NT2/D1 (cell line): Measurements from ENCODE around the gene RPL13.

ENCODE experiments used
- YY1 ChIP-seq: IDR thresholded peaks from 2 replicates; pipeline ENCODE4 v1.6.1; 2011; ENCODE audit not compliant: insufficient read length, insufficient read depth
- ZNF274 ChIP-seq: IDR thresholded peaks from 2 replicates; pipeline ENCODE4 v1.6.1; 2011; ENCODE audit warnings: mild to moderate bottlenecking, low read depth, low read length

- TF ChIP-seq ZNF274, result no peak
- TF ChIP-seq YY1, result no peak
These were observed 47.0 kb downstream of the RPL13 start for GRCh38 chr16:89607453-89607852.
